Ishikawa (cell line): ENCODE measurements around the gene PALLD.
A peak's percentile ranks its signal among the peaks of the same experiment; 100 is the strongest.

Experiments used
- CEBPB ChIP-seq: IDR thresholded peaks from 2 replicates; pipeline ENCODE4 v1.6.1; 2012
- CREB1 ChIP-seq: IDR thresholded peaks from 2 replicates; pipeline ENCODE4 v1.6.1; 2012; ENCODE audit warnings: low read depth
- EGR1 ChIP-seq: IDR thresholded peaks from 2 replicates; pipeline ENCODE4 v1.6.1; 2012
- EP300 ChIP-seq: IDR thresholded peaks from 2 replicates; pipeline ENCODE4 v1.6.1; 2012; ENCODE audit warnings: borderline replicate concordance
- FOXM1 ChIP-seq: IDR thresholded peaks from 2 replicates; pipeline ENCODE4 v1.6.1; 2012; ENCODE audit warnings: low read depth, borderline replicate concordance
- NFIC ChIP-seq: IDR thresholded peaks from 2 replicates; pipeline ENCODE4 v1.6.1; 2012
- RAD21 ChIP-seq: IDR thresholded peaks from 2 replicates; pipeline ENCODE4 v1.6.1; 2012; ENCODE audit warnings: low read depth
- TAF1 ChIP-seq: IDR thresholded peaks from 2 replicates; pipeline ENCODE4 v1.6.1; 2012; ENCODE audit warnings: low read depth, mild to moderate bottlenecking
- TCF12 ChIP-seq: IDR thresholded peaks from 2 replicates; pipeline ENCODE4 v1.6.1; 2012; ENCODE audit warnings: low read depth
- TEAD4 ChIP-seq: IDR thresholded peaks from 2 replicates; pipeline ENCODE4 v1.6.1; 2012
- YY1 ChIP-seq: IDR thresholded peaks from 2 replicates; pipeline ENCODE4 v1.6.1; 2012; ENCODE audit warnings: low read depth
- ZBTB7A ChIP-seq: IDR thresholded peaks from 2 replicates; pipeline ENCODE4 v1.6.1; 2012; ENCODE audit warnings: low read depth
- TF ChIP-seq, protein P1 (sequence below): IDR thresholded peaks from 2 replicates; pipeline ENCODE4 v1.6.1; 2012
- TF ChIP-seq, protein P2 (sequence below): IDR thresholded peaks from 2 replicates; pipeline ENCODE4 v1.6.1; 2012; ENCODE audit warnings: low read depth, mild to moderate bottlenecking
- TF ChIP-seq, protein P3 (sequence below): IDR thresholded peaks from 2 replicates; pipeline ENCODE4 v1.6.1; 2012

Gene PALLD

GRCh38 chr4:168610911-168611530, 114.2 kb downstream of the PALLD start:
- TF ChIP-seq EP300 (peak; percentile 37; the same call in 1 of the 2 replicates), EGR1 (no peak)

DNA sequence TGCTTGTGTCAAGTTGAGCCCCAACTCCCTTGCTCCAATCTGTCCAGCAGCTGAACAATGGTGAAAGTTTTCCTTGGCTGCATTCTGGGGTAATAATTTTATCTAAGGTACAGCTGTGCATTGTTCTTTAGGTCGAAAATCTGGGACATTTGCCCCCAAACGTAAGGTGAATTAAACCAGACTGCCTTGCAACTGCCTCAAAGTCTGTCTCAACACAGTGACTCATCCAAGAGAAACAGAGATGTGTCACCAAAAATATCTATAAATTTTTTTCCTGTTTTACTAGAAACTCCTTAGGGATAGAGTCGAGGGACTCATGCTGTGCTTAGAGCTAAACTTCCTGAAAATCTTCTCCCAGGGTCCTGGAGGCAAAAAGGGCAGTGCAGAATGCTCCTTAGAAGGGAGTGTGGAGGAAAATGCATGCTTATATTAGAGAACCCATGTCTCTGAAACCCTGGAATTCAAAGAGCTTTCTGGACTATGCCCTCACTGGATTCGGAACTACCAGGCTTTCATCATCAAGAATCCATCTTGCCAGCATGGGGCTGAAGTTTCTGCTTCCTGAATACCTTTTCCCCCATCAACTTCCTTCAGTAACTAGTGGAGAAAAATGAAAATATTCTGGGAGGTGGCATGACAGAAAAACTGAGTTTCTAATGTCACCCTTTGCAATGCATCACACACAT, 115.7 kb downstream of the PALLD start:
- TF ChIP-seq, protein P1, sequence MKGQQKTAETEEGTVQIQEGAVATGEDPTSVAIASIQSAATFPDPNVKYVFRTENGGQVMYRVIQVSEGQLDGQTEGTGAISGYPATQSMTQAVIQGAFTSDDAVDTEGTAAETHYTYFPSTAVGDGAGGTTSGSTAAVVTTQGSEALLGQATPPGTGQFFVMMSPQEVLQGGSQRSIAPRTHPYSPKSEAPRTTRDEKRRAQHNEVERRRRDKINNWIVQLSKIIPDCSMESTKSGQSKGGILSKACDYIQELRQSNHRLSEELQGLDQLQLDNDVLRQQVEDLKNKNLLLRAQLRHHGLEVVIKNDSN = no peak
- TF ChIP-seq CEBPB (no peak), CREB1 (no peak), TAF1 (no peak), TEAD4 (no peak), FOXM1 (no peak), TCF12 (no peak), NFIC (no peak), EGR1 (no peak), ZBTB7A (no peak), YY1 (no peak), EP300 (no peak), RAD21 (no peak)
- TF ChIP-seq, protein P2, sequence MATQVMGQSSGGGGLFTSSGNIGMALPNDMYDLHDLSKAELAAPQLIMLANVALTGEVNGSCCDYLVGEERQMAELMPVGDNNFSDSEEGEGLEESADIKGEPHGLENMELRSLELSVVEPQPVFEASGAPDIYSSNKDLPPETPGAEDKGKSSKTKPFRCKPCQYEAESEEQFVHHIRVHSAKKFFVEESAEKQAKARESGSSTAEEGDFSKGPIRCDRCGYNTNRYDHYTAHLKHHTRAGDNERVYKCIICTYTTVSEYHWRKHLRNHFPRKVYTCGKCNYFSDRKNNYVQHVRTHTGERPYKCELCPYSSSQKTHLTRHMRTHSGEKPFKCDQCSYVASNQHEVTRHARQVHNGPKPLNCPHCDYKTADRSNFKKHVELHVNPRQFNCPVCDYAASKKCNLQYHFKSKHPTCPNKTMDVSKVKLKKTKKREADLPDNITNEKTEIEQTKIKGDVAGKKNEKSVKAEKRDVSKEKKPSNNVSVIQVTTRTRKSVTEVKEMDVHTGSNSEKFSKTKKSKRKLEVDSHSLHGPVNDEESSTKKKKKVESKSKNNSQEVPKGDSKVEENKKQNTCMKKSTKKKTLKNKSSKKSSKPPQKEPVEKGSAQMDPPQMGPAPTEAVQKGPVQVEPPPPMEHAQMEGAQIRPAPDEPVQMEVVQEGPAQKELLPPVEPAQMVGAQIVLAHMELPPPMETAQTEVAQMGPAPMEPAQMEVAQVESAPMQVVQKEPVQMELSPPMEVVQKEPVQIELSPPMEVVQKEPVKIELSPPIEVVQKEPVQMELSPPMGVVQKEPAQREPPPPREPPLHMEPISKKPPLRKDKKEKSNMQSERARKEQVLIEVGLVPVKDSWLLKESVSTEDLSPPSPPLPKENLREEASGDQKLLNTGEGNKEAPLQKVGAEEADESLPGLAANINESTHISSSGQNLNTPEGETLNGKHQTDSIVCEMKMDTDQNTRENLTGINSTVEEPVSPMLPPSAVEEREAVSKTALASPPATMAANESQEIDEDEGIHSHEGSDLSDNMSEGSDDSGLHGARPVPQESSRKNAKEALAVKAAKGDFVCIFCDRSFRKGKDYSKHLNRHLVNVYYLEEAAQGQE = no peak
- TF ChIP-seq, protein P3, sequence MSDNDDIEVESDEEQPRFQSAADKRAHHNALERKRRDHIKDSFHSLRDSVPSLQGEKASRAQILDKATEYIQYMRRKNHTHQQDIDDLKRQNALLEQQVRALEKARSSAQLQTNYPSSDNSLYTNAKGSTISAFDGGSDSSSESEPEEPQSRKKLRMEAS = no peak

GRCh38 chr4:168613869-168614268, 117.0 kb downstream of the PALLD start:
- no peak for TF ChIP-seq EP300
- TF ChIP-seq, protein P2 = no peak
- TF ChIP-seq CREB1 = no peak
- no peak for TF ChIP-seq FOXM1
- TF ChIP-seq EGR1 = no peak
- TF ChIP-seq TCF12 = no peak
- no peak for TF ChIP-seq NFIC
- TF ChIP-seq, protein P3 = no peak
- TF ChIP-seq RAD21 = no peak
- no peak for TF ChIP-seq CEBPB
- TF ChIP-seq ZBTB7A = no peak
- TF ChIP-seq YY1 = no peak
- no peak for TF ChIP-seq TEAD4
- TF ChIP-seq, protein P1 = no peak

DNA sequence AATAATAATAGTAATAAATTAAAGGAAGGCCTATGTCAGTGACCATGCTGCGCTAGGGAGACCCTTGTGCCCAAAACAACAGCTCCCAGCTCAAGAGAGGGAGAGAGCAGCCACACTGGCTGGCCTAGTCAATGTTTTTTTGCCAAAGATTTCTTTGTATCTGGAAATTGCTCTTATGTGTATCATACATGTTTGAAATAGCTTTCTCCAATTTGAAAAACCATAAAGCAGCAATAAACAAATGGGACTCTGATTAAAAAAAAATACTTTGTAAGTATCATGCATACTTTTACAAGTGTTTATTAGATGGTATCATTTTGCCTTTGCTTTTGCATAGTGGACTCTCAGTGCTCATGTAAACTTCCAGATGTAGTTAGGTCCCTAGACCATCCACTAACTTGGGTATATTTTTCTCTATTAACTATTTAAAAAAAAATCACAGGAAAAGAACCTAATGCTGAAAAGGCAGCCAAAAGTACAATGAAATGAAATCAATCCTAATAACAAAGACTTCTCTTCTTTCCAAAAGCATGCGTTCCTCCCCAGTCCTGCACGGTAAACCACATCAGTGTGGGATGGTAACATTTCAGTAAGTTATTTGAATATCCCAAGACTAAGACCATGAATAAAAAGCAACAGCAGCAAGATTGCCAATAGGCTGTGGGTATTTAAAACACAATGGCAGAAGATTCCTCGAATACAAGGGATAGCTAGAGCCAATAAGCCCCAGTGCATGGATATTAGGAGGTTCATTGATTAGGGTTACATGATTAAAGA, 117.6 kb downstream of the PALLD start:
- TF ChIP-seq TAF1 = no peak
- TF ChIP-seq FOXM1 = no peak
- TF ChIP-seq EP300 = no peak
- no peak for TF ChIP-seq RAD21
- no peak for TF ChIP-seq YY1
- TF ChIP-seq CREB1 = no peak
- no peak for TF ChIP-seq ZBTB7A
- no peak for TF ChIP-seq CEBPB
- TF ChIP-seq, protein P1 = no peak
- no peak for TF ChIP-seq TEAD4
- TF ChIP-seq, protein P2 = no peak
